ENCODE measurements around the gene AGTRAP. TPM values are rescaled to one million over a fixed set of nuclear protein-coding genes. Genes with fewer than 3 reads are reported as not detected.

Gene AGTRAP
- total and polyA plus RNA-seq, 2 of the 4 experiments (the other 2 are of a cell fraction), result 21.5 to 57.7 TPM

DNA sequence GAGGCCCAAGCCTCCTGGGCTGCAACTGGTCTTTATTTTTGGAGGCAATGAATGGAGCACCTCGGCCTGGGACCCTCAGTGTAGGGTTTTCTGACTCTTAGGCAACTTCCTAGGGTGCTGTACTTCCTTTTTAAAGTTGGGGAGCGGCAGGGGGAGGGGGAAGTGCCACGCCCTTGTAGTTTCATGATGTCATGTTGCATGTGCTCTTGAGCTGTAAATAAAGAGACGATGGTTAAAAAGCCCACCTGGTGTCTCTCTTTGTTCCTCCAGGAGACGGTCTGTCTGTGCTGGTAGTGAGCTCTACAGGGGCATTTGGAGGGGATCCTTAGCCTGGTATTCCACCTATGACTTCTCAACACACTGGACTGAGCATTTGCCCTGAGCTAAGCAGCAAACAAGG is 10.3 kb upstream of the AGTRAP start:
- BruUV-seq (replicated peaks), result no TSS peak
- Histone ChIP-seq H3K4ac (ENCODE audit: low read depth, low read length) (no peak overlapping the region), H3K9ac (ENCODE audit: low read depth, low read length) (no peak overlapping the region), H2BK15ac (ENCODE audit: low read depth, low read length) (no peak overlapping the region), H3K14ac (replicated peaks; ENCODE audit: low read depth, low read length) (no peak overlapping the region), H4K20me1 (ENCODE audit: insufficient read depth, low read length) (no peaks in the 10 kb centered on the region), H2AK9ac (replicated peaks; ENCODE audit: low read depth, low read length, poor library complexity) (no peak overlapping the region), H4K8ac (ENCODE audit: low read depth in 2 of 2, low read length in 2 of 2) (no peak overlapping the region), H3K9me3 (ENCODE audit: control insufficient read depth, insufficient read depth, low read length) (no peaks in the 10 kb centered on the region), H3K56ac (ENCODE audit: extremely low read depth, insufficient read depth, low read length) (no peak overlapping the region; the same call in 1 of the 2 replicates), H2AFZ (replicated peaks; ENCODE audit: low read length, poor library complexity) (no peak overlapping the region), H3K27me3 (ENCODE audit: control insufficient read depth, insufficient read depth, low read length) (peaks cover 16% of the 10 kb centered on the region), H3K4me2 (ENCODE audit: low read depth, low read length) (no peak overlapping the region), H3K27ac (ENCODE audit: insufficient read depth, low read length) (no peak overlapping the region), H3K36me3 (ENCODE audit: control insufficient read depth, insufficient read depth, low read length) (no peaks in the 10 kb centered on the region), H4K91ac (ENCODE audit: insufficient read depth, low read depth, low read length) (no peak overlapping the region), H2BK5ac (ENCODE audit: low read depth, low read length, poor library complexity, severe bottlenecking) (no peak overlapping the region), H2AK5ac (ENCODE audit: low read depth, low read length) (no peak overlapping the region), H2BK20ac (ENCODE audit: low read depth, low read length) (no peak overlapping the region), H3K18ac (ENCODE audit: low read depth, low read length) (no peak overlapping the region), H3K4me1 (ENCODE audit: control insufficient read depth, insufficient read depth, low read length) (peaks cover 6% of the 10 kb centered on the region; the same call in 1 of the 2 replicates), H3K4me3 (ENCODE audit: insufficient read depth, low read depth, low read length) (no peak overlapping the region), H3K23ac (ENCODE audit: low read depth, low read length) (no peak overlapping the region), H2BK120ac (ENCODE audit: low read depth, low read length) (no peak overlapping the region), H4K5ac (ENCODE audit: low read depth, low read length) (no peak overlapping the region), H3K9me1 (ENCODE audit: insufficient read depth, low read length) (peaks cover 7% of the 10 kb centered on the region; the same call in 1 of the 2 replicates), H3K79me1 (ENCODE audit: low read depth in 1 of 2, low read length in 2 of 2) (no peaks in the 10 kb centered on the region)
- CTCF ChIA-PET, result interaction anchor here (0.6 kb wide), 1 partner anchor 540 kb away, joined by 5 read pairs; no protein-coding TSS in a partner anchor
- dilution Hi-C loops (cut with HindIII; ENCODE audit: low sequenced_read_pairs, unreplicated experiment), result no loop called here
- in situ Hi-C loops (cut with MboI; ENCODE audit: low sequenced_read_pairs), result no loop called here
- intact Hi-C loops (cut with micrococcal nuclease), result no loop called here
- POLR2A ChIA-PET (ENCODE audit: unreplicated experiment), result no interaction called here
- WGBS, 2 experiments (ENCODE audit: extremely low coverage in 2 of 2, insufficient read length in 1 of 2), result 20% methylated on average over 2 of the region's 5 CpGs; no CpG with 5 or more reads in 1 of the 2 experiments
- TF ChIP-seq, protein P1, sequence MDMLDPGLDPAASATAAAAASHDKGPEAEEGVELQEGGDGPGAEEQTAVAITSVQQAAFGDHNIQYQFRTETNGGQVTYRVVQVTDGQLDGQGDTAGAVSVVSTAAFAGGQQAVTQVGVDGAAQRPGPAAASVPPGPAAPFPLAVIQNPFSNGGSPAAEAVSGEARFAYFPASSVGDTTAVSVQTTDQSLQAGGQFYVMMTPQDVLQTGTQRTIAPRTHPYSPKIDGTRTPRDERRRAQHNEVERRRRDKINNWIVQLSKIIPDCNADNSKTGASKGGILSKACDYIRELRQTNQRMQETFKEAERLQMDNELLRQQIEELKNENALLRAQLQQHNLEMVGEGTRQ (IDR thresholded peaks at IDR 0.05; ENCODE audit: low read depth, low read length), result no peak
- TF ChIP-seq RCOR1 (IDR thresholded peaks at IDR 0.05; ENCODE audit: insufficient replicate concordance, low read length) (no peak), MXI1 (IDR thresholded peaks at IDR 0.05; ENCODE audit: borderline replicate concordance, low read depth, low read length) (no peak), MAZ (IDR thresholded peaks at IDR 0.05; ENCODE audit: borderline replicate concordance, low read depth, low read length) (no peak), POLR2A (IDR thresholded peaks at IDR 0.05; ENCODE audit: low read depth, low read length) (no peak), SMC3 (IDR thresholded peaks at IDR 0.05; ENCODE audit: low read depth, low read length) (no peak), ELK1 (IDR thresholded peaks at IDR 0.05; ENCODE audit: borderline replicate concordance, low read depth, low read length) (no peak), RAD21 (IDR thresholded peaks at IDR 0.05; ENCODE audit: low read length) (no peak)
- DNase-seq (no peak), ATAC-seq (ENCODE audit: low read depth) (no peak)

Measured in IMR-90 (cell line).